ENCODE measurements around the gene FGF21.

DNA sequence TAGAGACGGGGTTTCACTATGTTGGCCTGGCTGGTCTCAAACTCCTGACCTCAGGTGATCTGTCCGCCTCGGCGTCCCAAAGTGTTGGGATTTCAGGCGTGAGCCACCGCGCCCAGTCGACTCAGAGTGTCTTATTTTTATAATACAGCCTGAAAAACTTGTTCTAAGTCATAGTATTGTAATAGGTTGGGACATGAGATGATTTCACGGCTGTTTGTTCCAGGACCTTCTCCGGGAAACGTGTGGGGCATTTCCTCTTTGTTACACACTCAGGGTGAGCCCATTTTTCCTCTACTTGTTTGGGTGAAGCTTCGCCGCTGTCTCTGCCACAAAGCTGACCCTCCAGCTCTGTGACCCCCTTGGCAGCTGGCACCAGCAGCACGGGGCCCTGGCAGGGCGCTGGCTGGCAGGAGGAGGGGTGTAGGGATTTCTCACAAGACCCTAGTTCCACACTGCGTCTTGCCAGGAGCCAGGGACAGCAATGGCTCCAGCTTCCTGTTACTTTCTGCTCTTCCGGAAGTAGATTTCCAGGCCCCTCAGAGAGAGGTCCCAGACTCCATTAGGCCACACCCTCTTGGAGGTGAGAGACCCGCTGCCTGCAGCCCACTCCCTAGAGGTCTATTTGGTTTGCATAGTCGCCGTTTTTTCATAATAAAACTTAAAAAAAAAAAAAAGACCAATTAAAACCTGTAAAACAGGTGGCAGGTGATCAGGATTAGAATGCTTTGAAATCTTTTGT is 15.6 kb downstream of the FGF21 start:
- TF ChIP-seq, protein P1, sequence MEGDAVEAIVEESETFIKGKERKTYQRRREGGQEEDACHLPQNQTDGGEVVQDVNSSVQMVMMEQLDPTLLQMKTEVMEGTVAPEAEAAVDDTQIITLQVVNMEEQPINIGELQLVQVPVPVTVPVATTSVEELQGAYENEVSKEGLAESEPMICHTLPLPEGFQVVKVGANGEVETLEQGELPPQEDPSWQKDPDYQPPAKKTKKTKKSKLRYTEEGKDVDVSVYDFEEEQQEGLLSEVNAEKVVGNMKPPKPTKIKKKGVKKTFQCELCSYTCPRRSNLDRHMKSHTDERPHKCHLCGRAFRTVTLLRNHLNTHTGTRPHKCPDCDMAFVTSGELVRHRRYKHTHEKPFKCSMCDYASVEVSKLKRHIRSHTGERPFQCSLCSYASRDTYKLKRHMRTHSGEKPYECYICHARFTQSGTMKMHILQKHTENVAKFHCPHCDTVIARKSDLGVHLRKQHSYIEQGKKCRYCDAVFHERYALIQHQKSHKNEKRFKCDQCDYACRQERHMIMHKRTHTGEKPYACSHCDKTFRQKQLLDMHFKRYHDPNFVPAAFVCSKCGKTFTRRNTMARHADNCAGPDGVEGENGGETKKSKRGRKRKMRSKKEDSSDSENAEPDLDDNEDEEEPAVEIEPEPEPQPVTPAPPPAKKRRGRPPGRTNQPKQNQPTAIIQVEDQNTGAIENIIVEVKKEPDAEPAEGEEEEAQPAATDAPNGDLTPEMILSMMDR (IDR thresholded peaks at IDR 0.05), result no peak
- no peak for TF ChIP-seq POLR2A (IDR thresholded peaks at IDR 0.05)
